WERI-Rb-1 (cell line): Measurements from ENCODE around the gene KCNK3.

ENCODE experiments used
- DNase-seq: peaks from one replicate; pipeline ENCODE4 v3.0.0-alpha.2; 2020
- H3K27ac ChIP-seq: fragments of 250-450 bp; sonication (Bioruptor Pico); 2 replicates; pipeline ENCODE4 v1.5.1; 2020; ENCODE audit warnings: mild to moderate bottlenecking, moderate library complexity
- H3K27me3 ChIP-seq: fragments of 250-450 bp; sonication (Bioruptor Pico); 2 replicates; pipeline ENCODE4 v1.5.1; 2021; ENCODE audit warnings: mild to moderate bottlenecking, low read depth, moderate library complexity; ENCODE audit not compliant: insufficient read depth, severe bottlenecking
- H3K36me3 ChIP-seq: fragments of 250-450 bp; sonication (Bioruptor Pico); 2 replicates; pipeline ENCODE4 v1.5.1; 2020; ENCODE audit warnings: mild to moderate bottlenecking, moderate library complexity
- H3K4me3 ChIP-seq: 2 replicates; pipeline ENCODE4 v1.5.1; 2011; ENCODE audit warnings: low read depth, mild to moderate bottlenecking, control low read depth, low read length
- H3K9me3 ChIP-seq: fragments of 250-450 bp; sonication (Bioruptor Pico); 2 replicates; pipeline ENCODE4 v1.5.1; 2021; ENCODE audit warnings: mild to moderate bottlenecking, moderate library complexity; ENCODE audit not compliant: severe bottlenecking
- TF ChIP-seq, protein P1 (sequence below): IDR thresholded peaks from 2 replicates; pipeline ENCODE4 v1.5.1; 2011; ENCODE audit warnings: low read depth, mild to moderate bottlenecking, control low read depth, inconsistent platforms, low read length

The KCNK3 gene

GRCh38 chr2:26692897-26693849 is 651 bp downstream of the KCNK3 start:
- H3K27me3 ChIP-seq: no peaks in the 10 kb centered on the region
- H3K4me3 ChIP-seq: peak overlapping the region; percentile 79
- H3K9me3 ChIP-seq: no peaks in the 10 kb centered on the region
- H3K36me3 ChIP-seq: peaks cover 37% of the 10 kb centered on the region
- DNase-seq: peak; percentile 62
- peak overlapping the region; percentile 71 for H3K27ac ChIP-seq
- TF ChIP-seq, protein P1, sequence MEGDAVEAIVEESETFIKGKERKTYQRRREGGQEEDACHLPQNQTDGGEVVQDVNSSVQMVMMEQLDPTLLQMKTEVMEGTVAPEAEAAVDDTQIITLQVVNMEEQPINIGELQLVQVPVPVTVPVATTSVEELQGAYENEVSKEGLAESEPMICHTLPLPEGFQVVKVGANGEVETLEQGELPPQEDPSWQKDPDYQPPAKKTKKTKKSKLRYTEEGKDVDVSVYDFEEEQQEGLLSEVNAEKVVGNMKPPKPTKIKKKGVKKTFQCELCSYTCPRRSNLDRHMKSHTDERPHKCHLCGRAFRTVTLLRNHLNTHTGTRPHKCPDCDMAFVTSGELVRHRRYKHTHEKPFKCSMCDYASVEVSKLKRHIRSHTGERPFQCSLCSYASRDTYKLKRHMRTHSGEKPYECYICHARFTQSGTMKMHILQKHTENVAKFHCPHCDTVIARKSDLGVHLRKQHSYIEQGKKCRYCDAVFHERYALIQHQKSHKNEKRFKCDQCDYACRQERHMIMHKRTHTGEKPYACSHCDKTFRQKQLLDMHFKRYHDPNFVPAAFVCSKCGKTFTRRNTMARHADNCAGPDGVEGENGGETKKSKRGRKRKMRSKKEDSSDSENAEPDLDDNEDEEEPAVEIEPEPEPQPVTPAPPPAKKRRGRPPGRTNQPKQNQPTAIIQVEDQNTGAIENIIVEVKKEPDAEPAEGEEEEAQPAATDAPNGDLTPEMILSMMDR: no peak

DNA sequence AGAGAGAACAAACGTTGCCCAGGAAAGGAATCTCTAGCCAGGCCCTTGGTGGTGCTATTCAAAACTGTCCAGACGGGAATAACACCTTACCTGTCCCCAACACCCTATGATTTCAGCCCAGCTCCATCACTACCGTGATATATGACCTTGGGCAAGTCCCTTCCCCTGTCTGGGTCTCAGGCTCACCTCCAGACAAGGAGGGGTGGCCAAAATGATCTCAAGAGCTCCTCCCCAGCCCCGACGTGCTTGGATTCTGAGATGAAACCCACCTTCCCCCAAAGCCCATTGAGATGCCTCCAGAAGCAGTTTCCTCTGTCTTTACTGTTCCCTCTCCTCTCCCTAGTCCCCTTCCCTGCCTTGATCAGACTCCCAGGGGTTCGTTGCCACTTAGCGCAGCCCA is 1.5 kb downstream of the KCNK3 start:
- no peaks in the 10 kb centered on the region for H3K27me3 ChIP-seq
- no peak for DNase-seq

GRCh38 chr2:26696351-26696816 is 3.9 kb downstream of the KCNK3 start:
- Histone ChIP-seq H3K36me3 (peaks cover 65% of the 10 kb centered on the region), H3K27ac (no peak overlapping the region), H3K27me3 (no peaks in the 10 kb centered on the region), H3K9me3 (no peaks in the 10 kb centered on the region), H3K4me3 (no peak overlapping the region)
- TF ChIP-seq, protein P1: no peak
- no peak for DNase-seq

More for the DNA sequence above, 1.5 kb downstream of the KCNK3 start:
- Histone ChIP-seq H3K27ac (no peak overlapping the region), H3K36me3 (peaks cover 44% of the 10 kb centered on the region), H3K4me3 (peak overlapping the region; percentile 79), H3K9me3 (no peaks in the 10 kb centered on the region)
- TF ChIP-seq, protein P1: no peak

GRCh38 chr2:26697425-26697824 is 4.9 kb downstream of the KCNK3 start:
- DNase-seq: no peak
- H3K27me3 ChIP-seq: no peaks in the 10 kb centered on the region
- no peak overlapping the region for H3K4me3 ChIP-seq
- no peak overlapping the region for H3K27ac ChIP-seq
- TF ChIP-seq, protein P1: no peak
- H3K36me3 ChIP-seq: peaks cover 69% of the 10 kb centered on the region
- no peaks in the 10 kb centered on the region for H3K9me3 ChIP-seq

- no peaks in the 10 kb centered on the region for H3K9me3 ChIP-seq
- H3K27me3 ChIP-seq: no peaks in the 10 kb centered on the region
- H3K36me3 ChIP-seq: peaks cover 75% of the 10 kb centered on the region
- TF ChIP-seq, protein P1: no peak
- H3K4me3 ChIP-seq: no peak overlapping the region
- H3K27ac ChIP-seq: no peak overlapping the region
- DNase-seq: no peak
These were observed 6.8 kb downstream of the KCNK3 start for GRCh38 chr2:26699295-26699694.
